ENCODE results near the gene NEURL2. TPM values are rescaled to one million over a fixed set of nuclear protein-coding genes. Genes with fewer than 3 reads are reported as not detected.

The NEURL2 gene
- total RNA-seq, 4 donors from 2014 or later: 4.1 to 6.5 (median 5.5) TPM

DNA sequence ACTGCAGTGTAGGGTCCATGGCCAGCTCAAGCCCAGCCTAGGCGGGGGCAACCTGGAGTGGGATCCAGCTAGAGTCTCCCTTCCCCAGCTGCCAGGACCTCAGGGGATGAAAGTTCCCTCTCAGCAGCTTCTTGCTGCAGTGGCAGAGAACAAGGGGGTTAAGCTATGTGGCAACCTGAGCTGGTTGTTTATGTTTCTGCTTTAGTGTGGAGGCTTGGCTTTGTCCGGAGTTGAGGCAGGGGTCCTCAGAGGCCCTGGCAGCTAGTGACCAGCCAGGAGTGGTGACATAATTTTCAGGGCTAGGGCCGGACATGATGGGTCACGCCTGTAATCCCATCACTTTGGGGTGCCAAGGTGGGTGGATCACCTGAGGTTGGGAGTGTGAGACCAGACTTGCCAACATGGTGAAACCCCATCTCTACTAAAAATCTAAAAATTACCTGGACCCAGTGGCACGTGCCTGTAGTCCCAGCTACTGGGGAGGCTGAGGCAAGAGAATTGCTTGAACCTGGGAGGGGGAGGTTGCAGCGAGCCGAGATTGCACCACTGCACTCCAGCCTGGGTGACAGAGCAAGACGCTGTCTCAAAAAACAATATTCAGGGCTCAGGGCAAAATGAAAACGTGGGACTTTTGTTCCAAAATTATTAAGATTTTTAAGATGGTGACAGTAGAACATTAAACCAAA is 35.0 kb upstream of the NEURL2 start:
- no peaks in the 10 kb centered on the region for H3K36me3 ChIP-seq
- H3K4me3 ChIP-seq: no peak overlapping the region
- H3K27me3 ChIP-seq: no peaks in the 10 kb centered on the region
- H3K27ac ChIP-seq: peak overlapping the region in 1 of 4 donors; percentile 71
- peaks cover 9 to 38% (median 18%) of the 10 kb centered on the region in 3 donors for H3K4me1 ChIP-seq
- TF ChIP-seq POLR2A (IDR thresholded peaks at IDR 0.05): no peak
- no peak for TF ChIP-seq CTCF (IDR thresholded peaks at IDR 0.05)
- 56 to 62% methylated on average over 5 to 7 of the region's 9 CpGs for WGBS, 2 donors
- no peaks in the 10 kb centered on the region for H3K9me3 ChIP-seq
- intact Hi-C loops (cut with DNase I): no loop called here
- DNase-seq: no peak

- intact Hi-C loops (cut with DNase I): no loop called here
- no peaks in the 10 kb centered on the region for H3K27me3 ChIP-seq
- peaks cover 12 to 51% (median 28%) of the 10 kb centered on the region in 3 donors for H3K4me1 ChIP-seq
- no peak for TF ChIP-seq CTCF (IDR thresholded peaks at IDR 0.05)
- TF ChIP-seq POLR2A (IDR thresholded peaks at IDR 0.05): no peak
- no peaks in the 10 kb centered on the region for H3K36me3 ChIP-seq
- WGBS, 2 donors: 50 to 55% methylated on average over 19 to 20 of the region's 21 CpGs
- no peak for DNase-seq
- no peaks in the 10 kb centered on the region for H3K9me3 ChIP-seq
- peak overlapping the region in 1 of 4 donors; percentile 1 for H3K4me3 ChIP-seq
- peak overlapping the region; percentile 28 to 71 (median 56) for H3K27ac ChIP-seq
These were observed 33.6 kb upstream of the NEURL2 start for GRCh38 chr20:45924391-45925261.

GRCh38 chr20:45921337-45922189 is 30.6 kb upstream of the NEURL2 start:
- intact Hi-C loops (cut with DNase I): no loop called here
- peaks cover 12 to 78% (median 44%) of the 10 kb centered on the region in 3 donors for H3K4me1 ChIP-seq
- TF ChIP-seq CTCF (IDR thresholded peaks at IDR 0.05): no peak
- TF ChIP-seq POLR2A (IDR thresholded peaks at IDR 0.05): no peak

DNA sequence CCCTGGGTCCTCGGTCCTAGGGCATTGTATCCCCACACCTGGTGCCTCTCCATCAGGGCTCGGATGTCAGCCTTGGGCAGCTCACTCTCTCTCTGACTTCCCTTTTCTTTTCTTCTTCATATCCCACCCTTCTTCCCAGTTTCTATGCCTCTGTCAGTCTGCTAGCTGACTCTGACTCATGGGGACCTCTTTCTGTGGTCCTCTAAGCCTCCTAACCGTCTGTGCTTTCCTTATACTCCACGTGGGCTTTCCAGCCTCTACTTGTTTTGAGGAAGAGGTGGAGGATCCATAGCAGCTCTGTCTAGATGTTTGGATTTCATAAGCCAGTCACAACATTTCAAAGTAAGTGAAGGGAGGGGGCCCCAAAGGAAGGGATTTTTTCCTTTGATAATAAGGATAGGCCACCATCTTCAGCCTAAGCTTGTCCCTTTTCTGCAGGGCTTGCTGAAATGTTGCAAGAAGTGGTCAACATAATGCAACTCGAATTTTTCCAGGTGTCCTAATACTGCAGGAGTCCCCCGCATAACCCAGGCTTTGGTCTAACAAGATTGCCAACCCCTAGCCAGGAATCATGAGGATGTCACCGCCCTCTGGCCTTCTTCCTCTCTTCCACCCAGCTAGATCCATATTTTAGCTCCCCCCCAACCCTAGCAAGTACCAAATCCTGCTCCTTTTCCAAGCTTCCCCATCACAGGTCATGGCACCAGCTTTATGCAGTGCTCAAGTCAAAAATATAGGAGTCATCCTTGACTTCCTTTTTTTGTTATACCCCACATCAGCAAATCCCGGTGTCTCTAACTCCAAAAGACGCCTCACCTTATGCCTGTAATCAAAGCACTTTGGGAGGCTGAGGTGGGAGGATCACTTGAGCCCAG is 29.7 kb upstream of the NEURL2 start:
- no peaks in the 10 kb centered on the region for H3K27me3 ChIP-seq
- intact Hi-C loops (cut with DNase I): no loop called here
- H3K9me3 ChIP-seq: no peaks in the 10 kb centered on the region
- TF ChIP-seq CTCF (IDR thresholded peaks at IDR 0.05) (no peak), POLR2A (IDR thresholded peaks at IDR 0.05) (no peak)
- 64 to 65% methylated on average over 9 of the region's 9 CpGs for WGBS, 2 donors
- H3K36me3 ChIP-seq: no peaks in the 10 kb centered on the region
- peak overlapping the region in 3 of 4 donors; percentile 62 to 86 (median 63) for H3K27ac ChIP-seq
- peaks cover 12 to 77% (median 44%) of the 10 kb centered on the region in 3 donors for H3K4me1 ChIP-seq
- DNase-seq: no peak
- H3K4me3 ChIP-seq: no peak overlapping the region

More at GRCh38 chr20:45921337-45922189, 30.6 kb upstream of the NEURL2 start:
- no peaks in the 10 kb centered on the region for H3K9me3 ChIP-seq
- DNase-seq: no peak
- H3K27me3 ChIP-seq: no peaks in the 10 kb centered on the region
- peak overlapping the region in 1 of 4 donors; percentile 86 for H3K27ac ChIP-seq
- 77 to 81% methylated on average over 11 of the region's 11 CpGs for WGBS, 2 donors
- no peaks in the 10 kb centered on the region for H3K36me3 ChIP-seq
- no peak overlapping the region for H3K4me3 ChIP-seq

All from esophagus squamous epithelium (tissue), 5 donors.